GM12801 (cell line): ENCODE results near the gene CD2.

Experiments used
- TF ChIP-seq, protein P1 (sequence below): IDR thresholded peaks from one replicate; pipeline ENCODE4 v1.5.1; 2011; ENCODE audit warnings: control low read depth; ENCODE audit not compliant: insufficient read length; ENCODE audit errors: extremely low read depth

CD2 gene

DNA sequence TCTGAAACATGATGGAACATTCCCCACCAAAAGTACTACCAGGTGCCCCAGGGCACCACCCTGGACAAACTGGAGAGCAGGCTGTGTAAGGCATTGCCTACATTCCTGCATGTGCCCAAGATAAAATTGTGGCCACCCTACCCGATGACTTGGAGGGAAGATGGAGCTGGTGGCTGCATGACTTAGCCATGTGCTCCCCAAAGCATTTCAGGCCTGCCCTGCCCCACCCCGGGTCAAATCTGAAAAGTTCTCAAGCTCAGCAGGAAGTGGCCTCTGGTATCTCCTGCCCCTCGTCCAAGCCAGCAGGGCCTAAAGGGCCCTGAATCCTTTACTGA lies 8.5 kb downstream of the CD2 start:
- TF ChIP-seq, protein P1, sequence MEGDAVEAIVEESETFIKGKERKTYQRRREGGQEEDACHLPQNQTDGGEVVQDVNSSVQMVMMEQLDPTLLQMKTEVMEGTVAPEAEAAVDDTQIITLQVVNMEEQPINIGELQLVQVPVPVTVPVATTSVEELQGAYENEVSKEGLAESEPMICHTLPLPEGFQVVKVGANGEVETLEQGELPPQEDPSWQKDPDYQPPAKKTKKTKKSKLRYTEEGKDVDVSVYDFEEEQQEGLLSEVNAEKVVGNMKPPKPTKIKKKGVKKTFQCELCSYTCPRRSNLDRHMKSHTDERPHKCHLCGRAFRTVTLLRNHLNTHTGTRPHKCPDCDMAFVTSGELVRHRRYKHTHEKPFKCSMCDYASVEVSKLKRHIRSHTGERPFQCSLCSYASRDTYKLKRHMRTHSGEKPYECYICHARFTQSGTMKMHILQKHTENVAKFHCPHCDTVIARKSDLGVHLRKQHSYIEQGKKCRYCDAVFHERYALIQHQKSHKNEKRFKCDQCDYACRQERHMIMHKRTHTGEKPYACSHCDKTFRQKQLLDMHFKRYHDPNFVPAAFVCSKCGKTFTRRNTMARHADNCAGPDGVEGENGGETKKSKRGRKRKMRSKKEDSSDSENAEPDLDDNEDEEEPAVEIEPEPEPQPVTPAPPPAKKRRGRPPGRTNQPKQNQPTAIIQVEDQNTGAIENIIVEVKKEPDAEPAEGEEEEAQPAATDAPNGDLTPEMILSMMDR, result no peak

DNA sequence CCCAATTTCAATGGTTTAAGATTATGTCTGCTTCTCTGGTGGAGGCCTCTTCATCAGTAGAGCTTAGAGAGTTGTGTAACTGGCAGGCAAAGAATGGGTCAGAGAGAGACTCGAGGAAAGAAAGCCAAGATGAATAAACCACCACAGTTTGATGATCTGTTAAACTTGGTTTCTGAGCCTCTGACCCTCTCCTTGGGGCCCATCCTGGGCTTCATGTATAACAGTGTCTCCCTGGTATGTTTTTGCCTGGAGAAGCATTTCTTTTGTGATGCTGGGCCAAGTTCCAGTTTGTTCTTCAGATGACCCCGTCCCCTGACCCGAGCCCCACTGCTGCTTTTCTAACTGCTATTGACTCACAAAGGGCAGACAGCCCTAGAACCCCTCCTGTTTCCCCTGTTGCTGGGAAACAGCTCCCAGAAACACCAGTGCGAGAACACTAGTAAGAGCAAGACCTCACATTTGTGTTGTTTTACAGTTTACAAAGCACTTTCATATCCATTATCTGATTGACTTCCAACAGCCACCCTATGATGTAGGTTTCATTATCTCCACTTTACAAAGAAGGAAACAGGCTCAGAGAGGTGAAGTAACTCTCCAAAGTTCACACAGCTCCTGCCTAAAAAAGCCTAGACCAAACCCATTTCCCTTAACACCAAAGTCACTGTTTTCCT lies 9.0 kb downstream of the CD2 start:
- TF ChIP-seq, protein P1, result no peak

DNA sequence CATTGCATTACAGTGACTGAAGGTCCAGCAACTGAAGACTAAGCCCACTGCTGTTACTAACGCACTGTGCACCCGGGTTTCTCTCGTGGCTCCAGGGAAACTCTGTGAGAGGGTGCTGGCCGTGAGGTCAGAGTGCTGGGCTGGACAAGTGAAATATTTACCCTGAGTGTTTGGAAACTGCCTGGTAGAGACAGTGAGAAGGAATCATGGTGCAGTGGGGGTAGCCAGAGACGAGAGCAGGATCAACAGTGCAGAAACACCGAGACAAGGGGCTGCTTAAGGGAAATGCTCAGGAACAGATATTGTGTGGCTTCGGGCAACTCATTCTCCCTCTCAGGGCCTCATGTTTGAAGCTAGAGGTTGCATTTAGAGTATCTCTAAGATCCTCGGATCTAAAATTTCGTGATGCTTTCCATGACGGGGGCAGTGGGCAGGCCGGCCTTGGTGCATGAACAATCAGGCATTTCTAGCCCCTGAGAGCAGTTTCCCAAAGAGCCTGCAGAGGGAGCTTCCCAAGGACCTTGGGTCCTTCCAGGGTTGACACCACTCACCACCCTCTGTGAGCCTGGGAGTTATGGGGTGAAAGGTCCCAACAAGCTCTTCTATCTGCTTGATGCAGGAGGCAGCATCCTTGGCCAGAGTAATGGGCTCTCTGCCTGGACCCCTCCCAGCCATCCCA lies 9.7 kb downstream of the CD2 start:
- TF ChIP-seq, protein P1, result no peak

DNA sequence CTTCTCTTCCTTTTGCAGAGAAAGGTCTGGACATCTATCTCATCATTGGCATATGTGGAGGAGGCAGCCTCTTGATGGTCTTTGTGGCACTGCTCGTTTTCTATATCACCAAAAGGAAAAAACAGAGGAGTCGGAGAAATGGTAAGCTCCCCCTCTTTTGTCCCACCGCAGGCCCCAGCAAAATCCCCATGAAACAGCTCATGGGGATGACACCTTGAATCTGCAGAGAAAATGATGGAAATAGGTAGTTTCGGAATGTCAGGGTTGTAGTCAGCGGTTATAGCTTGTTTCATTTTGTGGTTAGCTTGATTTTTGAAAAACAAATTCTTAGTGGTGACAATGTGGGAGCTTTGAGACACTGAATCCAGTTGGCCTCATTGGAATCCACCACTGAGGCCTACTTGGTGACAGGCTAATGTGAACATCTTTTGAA lies 10.3 kb downstream of the CD2 start:
- TF ChIP-seq, protein P1, result no peak

DNA sequence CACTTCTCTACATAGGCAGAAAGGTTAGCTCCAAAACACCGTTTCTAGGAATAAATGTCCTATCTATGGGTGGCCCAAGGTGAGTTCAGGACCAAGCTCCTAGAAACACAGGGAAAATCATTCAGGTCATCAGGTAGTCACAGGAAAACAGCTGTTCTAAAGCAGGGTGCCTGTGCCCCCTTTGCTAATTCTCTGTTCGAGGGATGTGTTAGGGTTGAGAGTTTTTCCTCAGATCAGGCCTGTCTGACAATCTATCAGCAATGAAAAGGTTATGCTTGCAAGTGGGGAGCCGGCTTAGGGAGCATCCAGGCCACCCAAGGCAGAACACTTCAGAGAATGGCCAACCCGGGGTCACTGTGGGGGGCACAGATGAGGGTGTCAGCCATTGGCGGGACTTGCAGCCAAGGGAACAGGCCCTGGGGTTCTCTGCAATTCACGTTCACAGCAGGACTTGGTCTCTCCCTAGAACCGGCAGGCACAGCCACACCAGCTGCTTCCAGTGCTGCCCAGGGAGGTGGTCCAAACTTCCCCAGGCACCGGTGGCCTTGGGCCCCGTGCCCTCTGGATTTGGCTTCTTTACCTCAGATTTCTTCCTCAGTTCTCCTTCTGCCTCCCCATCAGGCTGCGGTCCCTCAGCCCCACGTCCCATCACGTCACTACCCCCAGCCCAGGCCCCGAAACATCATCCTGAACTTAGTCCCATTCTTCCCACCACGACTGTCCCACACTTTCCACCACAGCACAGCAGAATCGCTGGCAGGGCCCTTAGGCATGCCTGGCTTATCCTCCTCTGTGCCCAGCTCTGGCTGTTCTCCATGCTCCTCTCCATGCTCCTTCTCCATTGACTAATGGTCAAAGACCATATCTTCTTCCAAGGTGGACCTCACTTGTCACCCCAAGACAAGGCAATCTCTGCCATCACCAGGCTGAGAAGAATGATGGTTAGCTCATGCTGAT lies 11.0 kb downstream of the CD2 start:
- TF ChIP-seq, protein P1, result no peak

DNA sequence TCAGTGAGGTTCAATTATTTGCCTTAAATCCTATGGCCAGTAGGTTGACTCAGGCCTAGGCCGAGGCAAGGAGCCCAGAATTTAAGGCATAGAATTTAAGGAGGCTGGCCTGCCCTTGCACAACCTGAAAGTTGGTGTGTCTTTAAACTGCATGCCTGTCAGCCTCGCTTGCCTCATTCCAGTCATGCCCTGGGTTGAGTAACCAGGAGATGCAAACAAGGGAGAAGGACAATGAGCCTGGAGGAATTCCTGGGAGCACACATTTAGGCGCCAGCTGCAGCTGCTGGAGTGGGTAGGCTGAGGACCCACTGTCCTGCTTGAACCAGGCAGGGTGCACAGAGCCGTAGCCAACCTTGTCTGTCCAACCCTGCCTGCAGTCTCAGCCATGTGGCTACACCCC lies 11.7 kb downstream of the CD2 start:
- TF ChIP-seq, protein P1, result no peak

DNA sequence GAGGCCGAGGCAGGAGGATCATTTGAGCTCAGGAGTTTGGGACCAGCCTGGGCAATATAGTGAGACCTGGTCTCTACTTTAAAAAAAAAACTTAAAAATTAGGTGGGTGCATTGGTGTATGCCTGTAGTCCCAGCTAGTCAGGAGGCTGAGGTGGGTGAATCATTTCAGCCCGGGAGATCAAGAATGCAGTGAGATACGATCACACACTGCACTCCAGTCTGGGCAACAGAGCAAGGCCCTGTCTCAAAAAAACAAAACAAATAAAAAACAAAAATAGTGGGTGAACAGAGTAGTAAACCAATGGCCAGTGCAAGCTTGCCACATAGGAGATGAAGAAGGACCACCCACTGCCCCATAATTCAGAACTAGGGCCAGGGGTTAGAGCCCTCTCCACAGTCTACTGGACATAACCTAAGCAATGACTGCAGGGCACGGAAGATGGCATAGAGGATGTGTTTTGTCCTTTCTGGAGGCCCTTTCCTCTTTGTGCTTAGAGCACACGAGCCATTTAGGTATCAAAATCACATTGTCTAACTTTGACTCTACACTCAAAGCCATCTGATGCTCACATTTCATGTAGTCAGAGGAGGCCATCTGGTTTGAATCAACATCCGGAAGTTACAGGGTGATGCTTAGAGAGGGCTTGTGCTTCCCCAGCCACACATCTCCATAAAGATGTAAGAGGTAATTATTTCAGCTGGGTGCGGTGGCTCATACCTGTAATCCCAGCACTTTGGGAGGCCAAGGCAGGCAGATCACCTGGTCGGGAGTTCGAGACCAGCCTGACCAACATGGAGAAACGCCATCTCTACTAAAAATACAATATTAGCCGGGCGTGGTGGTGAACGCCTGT lies 12.6 kb downstream of the CD2 start:
- TF ChIP-seq, protein P1, result no peak
